Caco-2 (cell line): ENCODE results near the gene ZNF836. TPM values are rescaled to one million over a fixed set of nuclear protein-coding genes. Genes with fewer than 3 reads are reported as not detected.

Experiments used
- Bru-seq: library from RNA; stranded (reverse); fragments of 400-500 nt; gene quantifications from one replicate; lab custom pipeline; 2021; lab: Mats Ljungman, UMichigan
- BruChase-seq, 2 experiments: library from RNA; stranded (reverse); fragments of 400-500 nt; gene quantifications; one replicate each; lab custom pipeline; 2021; lab: Mats Ljungman, UMichigan
- BruUV-seq: library from RNA; stranded (reverse); fragments of 400-500 nt; replicated peaks from 2 replicates; lab custom pipeline; 2021; lab: Mats Ljungman, UMichigan
- CTCF ChIA-PET: fragments of 300-600 bp; sonication (Branson Sonifier 250); formaldehyde crosslinking; loops from one replicate; lab custom pipeline; 2022; ENCODE audit warnings: antibody characterized with exemption; lab: Charles Lee
- POLR2A ChIA-PET: fragments of 300-600 bp; sonication (Branson Sonifier 250); formaldehyde crosslinking; loops from one replicate; lab custom pipeline; 2022; ENCODE audit warnings: antibody characterized with exemption; lab: Charles Lee
- DNase-seq, 2 experiments: peaks; one replicate each; pipeline versions ENCODE4 v3.0.0 to v3.0.0-alpha.2; 2020 to 2022
- H3K27me3 ChIP-seq: replicated peaks from 2 replicates; pipeline ENCODE4 v1.6.0; 2011; ENCODE audit warnings: low read length; ENCODE audit not compliant: control insufficient read depth, insufficient read depth
- H3K36me3 ChIP-seq: 2 replicates; pipeline ENCODE4 v1.5.1; 2011; ENCODE audit warnings: low read length; ENCODE audit not compliant: control insufficient read depth, insufficient read depth
- H3K4me1 ChIP-seq: fragments of 250-450 bp; sonication (Bioruptor Pico); 2 replicates; pipeline ENCODE4 v1.5.1; 2020; ENCODE audit warnings: mild to moderate bottlenecking
- H3K4me3 ChIP-seq: 2 replicates; pipeline ENCODE4 v1.5.1; 2011; ENCODE audit warnings: low read depth, mild to moderate bottlenecking, control low read depth, low read length
- H3K9me3 ChIP-seq: fragments of 250-450 bp; sonication (Bioruptor Pico); 2 replicates; pipeline ENCODE4 v1.5.1; 2020; ENCODE audit warnings: mild to moderate bottlenecking, moderate library complexity
- H3K27ac Mint-ChIP-seq: one replicate; pipeline ENCODE4 v1.8.0; 2022; ENCODE audit warnings: mixed read lengths; ENCODE audit not compliant: unreplicated experiment
- H3K27me3 Mint-ChIP-seq: one replicate; pipeline ENCODE4 v1.8.0; 2022; ENCODE audit warnings: mixed read lengths; ENCODE audit not compliant: insufficient read depth, unreplicated experiment
- H3K36me3 Mint-ChIP-seq: one replicate; pipeline ENCODE4 v1.8.0; 2022; ENCODE audit warnings: mild to moderate bottlenecking, mixed read lengths; ENCODE audit not compliant: insufficient read depth, unreplicated experiment
- H3K4me1 Mint-ChIP-seq: one replicate; pipeline ENCODE4 v1.8.0; 2022; ENCODE audit warnings: low read depth, mixed read lengths; ENCODE audit not compliant: unreplicated experiment
- H3K4me3 Mint-ChIP-seq: one replicate; pipeline ENCODE4 v1.8.0; 2022; ENCODE audit warnings: mild to moderate bottlenecking, moderate library complexity, mixed read lengths; ENCODE audit not compliant: unreplicated experiment
- H3K9me3 Mint-ChIP-seq: one replicate; pipeline ENCODE4 v1.8.0; 2022; ENCODE audit warnings: mixed read lengths; ENCODE audit not compliant: unreplicated experiment
- CTCF ChIP-seq, 2 experiments: fragments of 200-600 bp in 1 of 2; IDR thresholded peaks; 1 replicate in 1 of 2; 2 replicates in 1 of 2; pipeline versions ENCODE4 v1.5.1 to v1.8.0; 2011 to 2022; ENCODE audit warnings: antibody characterized with exemption in 1 of 2, control low read depth in 1 of 2, inconsistent platforms in 1 of 2, low read depth in 1 of 2, low read length in 1 of 2, mild to moderate bottlenecking in 1 of 2, moderate library complexity in 1 of 2; ENCODE audit not compliant: insufficient read depth in 1 of 2, severe bottlenecking in 1 of 2, unreplicated experiment in 1 of 2
- intact Hi-C: fragments of 100-400 bp; cut with micrococcal nuclease; formaldehyde crosslinking; loops from one replicate; pipeline ENCODE4 v1.10.0; 2022; ENCODE audit not compliant: unreplicated experiment
- long read RNA-seq: library from polyadenylated mRNA; stranded (forward); transcript quantifications from one replicate; pipeline ENCODE4 v2.0.0, GENCODE V29; 2022
- total RNA-seq: library from RNA; stranded (reverse); gene quantifications from 2 replicates; pipeline ENCODE4 v1.2.3, GENCODE V29; 2022

The ZNF836 gene
- 6.3 and 8.8 TPM in 2 replicates for total RNA-seq
- Bru-seq, nascent RNA = percentile 58 among the genes with signal in this experiment
- BruChase-seq, experiment 1, labeled RNA remaining after a 2-hour chase = percentile 68 among the genes with signal in this experiment
- percentile 59 among the genes with signal in this experiment for BruChase-seq, experiment 2, labeled RNA remaining after a 6-hour chase
- long read RNA-seq, partial matches to known transcripts = 0 of 3 reads
- long read RNA-seq, other reads (novel, unspliced or antisense) = 1 of 3 reads

- Mint-ChIP-seq H3K36me3 (peaks cover 24% of the 10 kb centered on the region), H3K9me3 (peaks cover 13% of the 10 kb centered on the region), H3K4me3 (peak within 1 kb of the TSS; percentile 98), H3K27ac (peak within 1 kb of the TSS; percentile 93), H3K27me3 (no peaks in the 10 kb centered on the region), H3K4me1 (peaks cover 14% of the 10 kb centered on the region)
- Histone ChIP-seq H3K27me3 (no peaks in the 10 kb centered on the region), H3K4me1 (peaks cover 3% of the 10 kb centered on the region; the same call in 1 of the 2 replicates), H3K9me3 (peaks cover 24% of the 10 kb centered on the region), H3K36me3 (peaks cover 3% of the 10 kb centered on the region; the same call in 1 of the 2 replicates), H3K4me3 (peak within 1 kb of the TSS; percentile 71)
- CTCF ChIA-PET = no interaction called here
- POLR2A ChIA-PET = no interaction called here
- intact Hi-C loops = loop anchor here (1.0 kb wide), 1 partner anchor 18 kb away; no protein-coding TSS in a partner anchor
- no peak for TF ChIP-seq CTCF (IDR thresholded peaks at IDR 0.05; ENCODE audit: insufficient read depth in 1 of 2, low read depth in 1 of 2, low read length in 1 of 2, severe bottlenecking in 1 of 2, unreplicated experiment in 1 of 2)
- DNase-seq = peak; percentile 85 to 88
- no TSS peak for BruUV-seq
Observed at GRCh38 chr19:52171321-52172169, at the start of gene ZNF836. Gene ZNF836 (minus strand): TSS chr19:52171621. CDS start chr19:52168072, 3,549 bp downstream.

- no peaks in the 10 kb centered on the region for H3K4me1 ChIP-seq
- H3K4me1 Mint-ChIP-seq = no peaks in the 10 kb centered on the region
- H3K36me3 ChIP-seq = peaks cover 15% of the 10 kb centered on the region
- no peak for TF ChIP-seq CTCF (IDR thresholded peaks at IDR 0.05; ENCODE audit: insufficient read depth in 1 of 2, low read depth in 1 of 2, low read length in 1 of 2, severe bottlenecking in 1 of 2, unreplicated experiment in 1 of 2)
- ChIA-PET CTCF (no interaction called here), POLR2A (no interaction called here)
- no TSS peak for BruUV-seq
- no peak overlapping the region for H3K4me3 Mint-ChIP-seq
- H3K36me3 Mint-ChIP-seq = peaks cover 100% of the 10 kb centered on the region
- no peak for DNase-seq
- H3K27me3 Mint-ChIP-seq = no peaks in the 10 kb centered on the region
- H3K9me3 Mint-ChIP-seq = no peaks in the 10 kb centered on the region
- no peaks in the 10 kb centered on the region for H3K9me3 ChIP-seq
- no peak overlapping the region for H3K4me3 ChIP-seq
- H3K27me3 ChIP-seq = no peaks in the 10 kb centered on the region
- H3K27ac Mint-ChIP-seq = no peak overlapping the region
- intact Hi-C loops = no loop called here
Observed at GRCh38 chr19:52221031-52221430, 49.6 kb upstream of the ZNF836 start.

GRCh38 chr19:52219611-52220010 lies 48.2 kb upstream of the ZNF836 start:
- no peak for TF ChIP-seq CTCF (IDR thresholded peaks at IDR 0.05; ENCODE audit: insufficient read depth in 1 of 2, low read depth in 1 of 2, low read length in 1 of 2, severe bottlenecking in 1 of 2, unreplicated experiment in 1 of 2)
- H3K27ac Mint-ChIP-seq = no peak overlapping the region
- H3K36me3 ChIP-seq = peaks cover 17% of the 10 kb centered on the region
- no TSS peak for BruUV-seq
- H3K4me1 Mint-ChIP-seq = no peaks in the 10 kb centered on the region
- no peak for DNase-seq
- peaks cover 100% of the 10 kb centered on the region for H3K36me3 Mint-ChIP-seq
- intact Hi-C loops = no loop called here
- H3K9me3 ChIP-seq = no peaks in the 10 kb centered on the region
- H3K27me3 ChIP-seq = no peaks in the 10 kb centered on the region
- H3K27me3 Mint-ChIP-seq = no peaks in the 10 kb centered on the region
- no peak overlapping the region for H3K4me3 Mint-ChIP-seq
- ChIA-PET CTCF (no interaction called here), POLR2A (no interaction called here)
- H3K9me3 Mint-ChIP-seq = no peaks in the 10 kb centered on the region
- no peak overlapping the region for H3K4me3 ChIP-seq
- no peaks in the 10 kb centered on the region for H3K4me1 ChIP-seq
